Tibial nerve (tissue), 3 donors: ENCODE results near the gene SEC14L5.

Source experiments
- EP300 ChIP-seq, 2 donors: sonication (generic); formaldehyde crosslinking; IDR thresholded peaks; one replicate each; pipeline ENCODE4 v1.6.1; 2017; ENCODE audit warnings: antibody characterized with exemption in 2 of 2, mild to moderate bottlenecking in 1 of 2
- POLR2A ChIP-seq, 2 donors: fragments of 450-650 bp; IDR thresholded peaks; one replicate each; pipeline ENCODE4 v1.6.1; 2017; ENCODE audit warnings: antibody characterized with exemption in 2 of 2, mild to moderate bottlenecking in 2 of 2, moderate library complexity in 2 of 2

DNA sequence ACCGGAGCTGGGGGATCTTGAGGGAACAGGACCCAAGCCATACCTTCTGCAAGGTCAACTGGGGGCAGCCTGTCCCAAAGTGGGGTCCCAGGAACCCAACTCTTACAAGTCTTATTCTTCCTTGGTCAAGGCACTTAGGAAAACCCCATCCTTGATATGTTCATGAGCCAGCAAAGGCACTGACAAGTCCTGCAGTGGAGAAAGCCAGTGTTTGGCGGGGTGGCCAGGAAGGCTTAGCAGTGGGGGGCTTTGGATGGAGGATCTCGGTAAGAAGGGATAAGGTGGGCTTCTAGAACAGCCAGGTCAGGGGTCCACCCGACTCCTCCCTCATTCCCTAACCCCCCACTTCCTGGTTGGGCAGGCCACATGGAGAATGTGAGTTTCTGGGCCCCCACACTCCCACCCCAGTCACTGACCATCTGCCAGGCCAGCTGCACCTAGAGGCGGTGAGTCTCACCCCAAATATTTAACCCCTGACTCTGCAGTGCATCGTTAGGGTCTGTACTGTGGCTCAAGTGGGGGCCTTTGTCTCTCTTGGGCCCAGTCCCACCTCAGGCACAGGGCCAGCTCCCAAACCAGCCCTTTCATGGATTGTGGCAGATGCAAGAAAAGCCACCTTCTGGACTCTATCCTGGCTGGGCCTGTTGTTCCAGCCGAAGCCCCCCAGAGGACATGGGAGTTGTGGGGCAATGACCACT, 43.5 kb upstream of the SEC14L5 start:
- TF ChIP-seq POLR2A (IDR thresholded peaks at IDR 0.05): no peak
- no peak for TF ChIP-seq EP300 (IDR thresholded peaks at IDR 0.05)
